ENCODE results near the gene ESPNL. TPM values are rescaled to one million over a fixed set of nuclear protein-coding genes. Genes with fewer than 3 reads are reported as not detected.

The ESPNL gene
- total RNA-seq, 2 experiments from 2014 or later: 0.05 to 0.15 TPM

- H3K27me3 Mint-ChIP-seq (ENCODE audit: low read depth): no peaks in the 10 kb centered on the region
- peaks cover 21% of the 10 kb centered on the region for H3K36me3 Mint-ChIP-seq (ENCODE audit: low read depth)
- no peak for DNase-seq
- H3K4me1 Mint-ChIP-seq (ENCODE audit: low read depth): peaks cover 2% of the 10 kb centered on the region
- CTCF ChIA-PET: interaction anchor here (0.6 kb wide), 1 partner anchor 158 kb away, joined by 3 read pairs; no protein-coding TSS in a partner anchor
- H3K9me3 Mint-ChIP-seq: no peaks in the 10 kb centered on the region
- intact Hi-C loops (cut with micrococcal nuclease): no loop called here
- no peak overlapping the region for H3K27ac Mint-ChIP-seq
- no peak overlapping the region for H3K4me3 Mint-ChIP-seq
Observed at GRCh38 chr2:238095143-238095542, 5.0 kb upstream of the ESPNL start.

- Mint-ChIP-seq H3K9me3 (no peaks in the 10 kb centered on the region), H3K36me3 (ENCODE audit: low read depth) (peaks cover 17% of the 10 kb centered on the region), H3K27ac (no peak overlapping the region), H3K4me1 (ENCODE audit: low read depth) (peaks cover 2% of the 10 kb centered on the region), H3K4me3 (no peak overlapping the region), H3K27me3 (ENCODE audit: low read depth) (no peaks in the 10 kb centered on the region)
- CTCF ChIA-PET: no interaction called here
- DNase-seq: no peak
- intact Hi-C loops (cut with micrococcal nuclease): no loop called here
Observed at GRCh38 chr2:238096311-238097011, 3.7 kb upstream of the ESPNL start.

- Mint-ChIP-seq H3K4me3 (no peak overlapping the region), H3K36me3 (ENCODE audit: low read depth) (peaks cover 16% of the 10 kb centered on the region), H3K4me1 (ENCODE audit: low read depth) (peaks cover 2% of the 10 kb centered on the region), H3K27ac (no peak overlapping the region), H3K9me3 (no peaks in the 10 kb centered on the region), H3K27me3 (ENCODE audit: low read depth) (no peaks in the 10 kb centered on the region)
- CTCF ChIA-PET: no interaction called here
- DNase-seq: no peak
- intact Hi-C loops (cut with micrococcal nuclease): no loop called here
Observed at GRCh38 chr2:238097201-238097987, 2.7 kb upstream of the ESPNL start.

GRCh38 chr2:238097988-238098871 lies 1.9 kb upstream of the ESPNL start:
- Mint-ChIP-seq H3K36me3 (ENCODE audit: low read depth) (peaks cover 14% of the 10 kb centered on the region), H3K27ac (no peak overlapping the region), H3K9me3 (no peaks in the 10 kb centered on the region), H3K27me3 (ENCODE audit: low read depth) (no peaks in the 10 kb centered on the region), H3K4me1 (ENCODE audit: low read depth) (peaks cover 2% of the 10 kb centered on the region), H3K4me3 (no peak overlapping the region)
- DNase-seq: no peak
- intact Hi-C loops (cut with micrococcal nuclease): no loop called here
- CTCF ChIA-PET: no interaction called here

GRCh38 chr2:238098901-238099713 lies 1.0 kb upstream of the ESPNL start:
- Mint-ChIP-seq H3K27ac (no peak overlapping the region), H3K9me3 (no peaks in the 10 kb centered on the region), H3K4me1 (ENCODE audit: low read depth) (peaks cover 2% of the 10 kb centered on the region), H3K27me3 (ENCODE audit: low read depth) (no peaks in the 10 kb centered on the region), H3K4me3 (no peak overlapping the region), H3K36me3 (ENCODE audit: low read depth) (peaks cover 11% of the 10 kb centered on the region)
- no peak for DNase-seq
- CTCF ChIA-PET: no interaction called here
- intact Hi-C loops (cut with micrococcal nuclease): no loop called here

- CTCF ChIA-PET: no interaction called here
- intact Hi-C loops (cut with micrococcal nuclease): no loop called here
- no peaks in the 10 kb centered on the region for H3K9me3 Mint-ChIP-seq
- no peak for DNase-seq
- H3K27me3 Mint-ChIP-seq (ENCODE audit: low read depth): no peaks in the 10 kb centered on the region
- no peak overlapping the region for H3K27ac Mint-ChIP-seq
- peaks cover 2% of the 10 kb centered on the region for H3K4me1 Mint-ChIP-seq (ENCODE audit: low read depth)
- no peak overlapping the region for H3K4me3 Mint-ChIP-seq
- H3K36me3 Mint-ChIP-seq (ENCODE audit: low read depth): peaks cover 11% of the 10 kb centered on the region
Observed at GRCh38 chr2:238099714-238100048, 459 bp upstream of the ESPNL start.

- intact Hi-C loops (cut with micrococcal nuclease): no loop called here
- CTCF ChIA-PET: no interaction called here
- no peak overlapping the region for H3K27ac Mint-ChIP-seq
- DNase-seq: peak; percentile 3
- H3K4me3 Mint-ChIP-seq: no peak overlapping the region
- H3K27me3 Mint-ChIP-seq (ENCODE audit: low read depth): no peaks in the 10 kb centered on the region
- peaks cover 2% of the 10 kb centered on the region for H3K4me1 Mint-ChIP-seq (ENCODE audit: low read depth)
- H3K9me3 Mint-ChIP-seq: no peaks in the 10 kb centered on the region
- H3K36me3 Mint-ChIP-seq (ENCODE audit: low read depth): peaks cover 8% of the 10 kb centered on the region
Observed at GRCh38 chr2:238100821-238101771, 956 bp downstream of the ESPNL start.

- H3K4me1 Mint-ChIP-seq (ENCODE audit: low read depth): peaks cover 2% of the 10 kb centered on the region
- H3K4me3 Mint-ChIP-seq: no peak overlapping the region
- no peak for DNase-seq
- H3K9me3 Mint-ChIP-seq: no peaks in the 10 kb centered on the region
- H3K27ac Mint-ChIP-seq: no peak overlapping the region
- no peaks in the 10 kb centered on the region for H3K27me3 Mint-ChIP-seq (ENCODE audit: low read depth)
- peaks cover 6% of the 10 kb centered on the region for H3K36me3 Mint-ChIP-seq (ENCODE audit: low read depth)
- intact Hi-C loops (cut with micrococcal nuclease): no loop called here
- CTCF ChIA-PET: no interaction called here
Observed at GRCh38 chr2:238101891-238102841, 2.0 kb downstream of the ESPNL start.

GRCh38 chr2:238102865-238103264 lies 2.7 kb downstream of the ESPNL start:
- Mint-ChIP-seq H3K27ac (no peak overlapping the region), H3K36me3 (ENCODE audit: low read depth) (peaks cover under 1% of the 10 kb centered on the region), H3K27me3 (ENCODE audit: low read depth) (no peaks in the 10 kb centered on the region), H3K9me3 (no peaks in the 10 kb centered on the region), H3K4me1 (ENCODE audit: low read depth) (peaks cover 2% of the 10 kb centered on the region), H3K4me3 (no peak overlapping the region)
- CTCF ChIA-PET: no interaction called here
- intact Hi-C loops (cut with micrococcal nuclease): no loop called here
- no peak for DNase-seq

GRCh38 chr2:238103465-238104225 lies 3.5 kb downstream of the ESPNL start:
- intact Hi-C loops (cut with micrococcal nuclease): no loop called here
- no peak for DNase-seq
- no peaks in the 10 kb centered on the region for H3K36me3 Mint-ChIP-seq (ENCODE audit: low read depth)
- no peaks in the 10 kb centered on the region for H3K9me3 Mint-ChIP-seq
- no peak overlapping the region for H3K4me3 Mint-ChIP-seq
- H3K4me1 Mint-ChIP-seq (ENCODE audit: low read depth): peaks cover 6% of the 10 kb centered on the region
- no peak overlapping the region for H3K27ac Mint-ChIP-seq
- H3K27me3 Mint-ChIP-seq (ENCODE audit: low read depth): no peaks in the 10 kb centered on the region
- CTCF ChIA-PET: interaction anchor here (0.6 kb wide), 1 partner anchor 570 kb away, joined by 3 read pairs; no protein-coding TSS in a partner anchor
